Endothelial cell of umbilical vein (primary cell): ENCODE data around the gene TBC1D8. TPM values are rescaled to one million over a fixed set of nuclear protein-coding genes. Genes with fewer than 3 reads are reported as not detected.

Experiments used
- BruUV-seq: library from RNA; stranded (reverse); fragments of 400-500 nt; replicated peaks from 2 replicates; lab custom pipeline; 2021; lab: Mats Ljungman, UMichigan
- CTCF ChIA-PET: fragments of 300-600, 350-600 bp; sonication (Branson Sonifier 250); formaldehyde crosslinking; loops from one replicate; lab custom pipeline; 2021; ENCODE audit warnings: antibody characterized with exemption, inconsistent platforms; lab: Charles Lee
- POLR2A ChIA-PET: fragments of 300-600, 350-600 bp; sonication (Branson Sonifier 250); formaldehyde crosslinking; loops from one replicate; lab custom pipeline; 2021; ENCODE audit warnings: antibody characterized with exemption, inconsistent platforms; lab: Charles Lee
- DNase-seq: peaks from one replicate; pipeline ENCODE4 v3.0.0-alpha.2; 2011; ENCODE audit warnings: low read depth, low spot score
- FAIRE-seq: peaks from 2 replicates; lab custom pipeline; 2011; peaks lifted over from hg19 to GRCh38; lab: Jason Lieb, UNC
- H2AFZ ChIP-seq: 2 replicates; pipeline ENCODE4 v1.6.0; 2012; ENCODE audit warnings: low read depth, low read length, control low read depth, inconsistent platforms
- H3K27ac ChIP-seq: 2 replicates; pipeline ENCODE4 v1.5.1; 2011; ENCODE audit warnings: low read depth, mild to moderate bottlenecking, control low read depth, low read length, moderate library complexity; ENCODE audit not compliant: insufficient read depth
- H3K27me3 ChIP-seq, 2 experiments: 2 replicates each; pipeline versions ENCODE4 v1.6.0 to v1.6.1; 2011; ENCODE audit warnings: low read length in 2 of 2, mixed read lengths in 1 of 2; ENCODE audit not compliant: control insufficient read depth in 2 of 2, insufficient read depth in 2 of 2
- H3K36me3 ChIP-seq, 2 experiments: 2 replicates in 1 of 2; 3 replicates in 1 of 2; pipeline ENCODE4 v1.5.1; 2011; ENCODE audit warnings: low read length in 2 of 2, mild to moderate bottlenecking in 1 of 2, moderate library complexity in 1 of 2; ENCODE audit not compliant: control insufficient read depth in 2 of 2, insufficient read depth in 2 of 2; ENCODE audit errors: extremely low read depth in 1 of 2
- H3K4me1 ChIP-seq: 3 replicates; pipeline ENCODE4 v1.5.1; 2011; ENCODE audit warnings: mild to moderate bottlenecking, low read length; ENCODE audit not compliant: control insufficient read depth, insufficient read depth; ENCODE audit errors: extremely low read depth
- H3K4me2 ChIP-seq: 2 replicates; pipeline ENCODE4 v1.6.1; 2011; ENCODE audit warnings: low read length, control low read depth, mixed read lengths; ENCODE audit not compliant: insufficient read depth
- H3K4me3 ChIP-seq, 3 experiments: fragments of 200-600 bp in 1 of 3; sonication (generic), shearing (Covaris generic) in 1 of 3; replicated peaks in 1 of 3; 2 replicates each; pipeline ENCODE4 v1.5.1; 2011 to 2016; ENCODE audit warnings: control low read depth in 3 of 3, low read length in 3 of 3, mild to moderate bottlenecking in 2 of 3, inconsistent platforms in 1 of 3, low read depth in 1 of 3, moderate library complexity in 1 of 3; ENCODE audit not compliant: insufficient read depth in 1 of 3
- H3K79me2 ChIP-seq: 2 replicates; pipeline ENCODE4 v1.6.0; 2012; ENCODE audit warnings: low read length, inconsistent platforms; ENCODE audit not compliant: control insufficient read depth, insufficient read depth
- H3K9ac ChIP-seq: replicated peaks from 2 replicates; pipeline ENCODE3; 2011; ENCODE audit warnings: low read length, control low read depth; ENCODE audit not compliant: insufficient read depth; ENCODE audit errors: extremely low read depth
- H3K9me1 ChIP-seq: replicated peaks from 3 replicates; pipeline ENCODE4 v1.6.0; 2011; ENCODE audit warnings: mild to moderate bottlenecking, low read length; ENCODE audit not compliant: control insufficient read depth, insufficient read depth; ENCODE audit errors: extremely low read depth
- H3K9me3 ChIP-seq: replicated peaks from 2 replicates; pipeline ENCODE4 v1.5.1; 2012; ENCODE audit warnings: low read length, inconsistent platforms; ENCODE audit not compliant: control insufficient read depth, insufficient read depth
- H4K20me1 ChIP-seq: replicated peaks from 2 replicates; pipeline ENCODE3; 2011; ENCODE audit warnings: mild to moderate bottlenecking, low read length; ENCODE audit not compliant: control insufficient read depth, insufficient read depth; ENCODE audit errors: extremely low read depth
- FOS ChIP-seq: IDR thresholded peaks from 2 replicates; pipeline ENCODE4 v1.6.1; 2011; ENCODE audit warnings: mild to moderate bottlenecking, low read length, moderate library complexity, borderline replicate concordance; ENCODE audit not compliant: insufficient read depth
- GATA2 ChIP-seq: IDR thresholded peaks from 2 replicates; pipeline ENCODE4 v1.7.0; 2011; ENCODE audit warnings: low read depth, mild to moderate bottlenecking, moderate library complexity, mixed read lengths, low read length; ENCODE audit not compliant: insufficient read length, insufficient read depth
- JUN ChIP-seq: IDR thresholded peaks from 2 replicates; pipeline ENCODE4 v1.6.1; 2011; ENCODE audit warnings: borderline replicate concordance, low read depth; ENCODE audit not compliant: insufficient read length, insufficient read depth
- POLR2AphosphoS5 ChIP-seq: IDR thresholded peaks from 2 replicates; pipeline ENCODE4 v1.6.1; 2012; ENCODE audit warnings: low read depth, mild to moderate bottlenecking, control low read depth, low read length, moderate library complexity; ENCODE audit not compliant: insufficient read depth
- dilution Hi-C: fragments of 300-500 bp; cut with MboI; formaldehyde crosslinking; loops from one replicate; pipeline ENCODE4 v1.15.0; 2019; ENCODE audit warnings: low sequenced_read_pairs; ENCODE audit not compliant: extremely low pct_ligation_motif_present
- intact Hi-C: fragments of 100-400 bp; cut with micrococcal nuclease; formaldehyde crosslinking; loops from one replicate; pipeline ENCODE4 v1.10.0; 2022
- polyA plus RNA-seq, 4 experiments: library from polyadenylated mRNA; depleted of rRNA in 3 of 4; stranded (reverse) in 3 of 4; unstranded in 1 of 4; fragments of >200 nt; gene quantifications; 2 replicates each; pipeline versions ENCODE4 v1.2.1 to v1.2.3, GENCODE V29; 2011 to 2012; ENCODE audit warnings: missing spikeins in 1 of 4
- total RNA-seq: library from RNA; stranded (reverse); gene quantifications from 2 replicates; pipeline ENCODE4 v1.2.3, GENCODE V29; 2021

The TBC1D8 gene
- total and polyA plus RNA-seq, 2 donors (not counting 3 experiments of a cell fraction or from before 2014, with no cell fraction given): 28.5 to 32.1 TPM

- peak; percentile 75 for FAIRE-seq
- Histone ChIP-seq H3K9ac (no peak overlapping the region), H3K4me3 (no peak overlapping the region), H4K20me1 (no peaks in the 10 kb centered on the region), H3K36me3 (no peaks in the 10 kb centered on the region), H3K9me3 (no peaks in the 10 kb centered on the region), H3K79me2 (no peaks in the 10 kb centered on the region), H3K9me1 (no peaks in the 10 kb centered on the region), H2AFZ (peak overlapping the region; percentile 7), H3K4me2 (no peak overlapping the region), H3K27ac (no peak overlapping the region), H3K27me3 (no peaks in the 10 kb centered on the region), H3K4me1 (peaks cover 14% of the 10 kb centered on the region)
- BruUV-seq: no TSS peak
- dilution Hi-C loops: loop anchor here (25.0 kb wide), 1 partner anchor 163 kb away; no protein-coding TSS in a partner anchor
- TF ChIP-seq GATA2 (no peak), FOS (peak; percentile 82)
- ChIA-PET CTCF (interaction anchor here (0.5 to 9.8 kb wide), 5 partner anchors 12 to 165 kb away, joined by 3 to 162 read pairs (median 3); no protein-coding TSS in a partner anchor), POLR2A (no interaction called here)
- intact Hi-C loops: no loop called here
- DNase-seq: peak; percentile 74
Observed at GRCh38 chr2:101200676-101201075, 49.5 kb upstream of the TBC1D8 start.

DNA sequence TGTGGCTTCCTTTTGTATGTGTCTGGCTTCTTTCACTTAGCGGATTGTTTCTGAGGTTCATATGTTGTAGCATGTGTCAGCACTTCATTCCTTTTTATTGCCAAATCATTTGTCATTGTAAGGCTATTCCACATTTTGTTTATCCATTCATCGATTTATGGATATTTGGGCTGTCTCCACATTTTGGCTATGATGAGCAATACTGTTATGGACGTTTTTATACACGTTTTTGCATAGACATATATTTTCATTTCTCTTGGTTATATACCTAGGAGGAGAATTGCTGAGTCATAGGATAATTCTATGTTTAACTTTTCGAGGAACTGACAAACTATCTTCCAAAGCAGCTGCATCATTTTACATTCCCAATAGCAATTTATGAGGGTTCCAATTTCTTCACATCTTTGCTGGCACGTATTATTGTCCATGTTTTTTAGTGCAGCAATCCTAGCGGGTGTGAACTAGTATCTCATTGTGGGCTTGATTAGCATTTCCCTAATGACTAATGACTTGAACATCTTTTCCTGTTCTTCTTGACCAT lies 48.1 kb upstream of the TBC1D8 start:
- no peaks in the 10 kb centered on the region for H3K9me3 ChIP-seq
- no peaks in the 10 kb centered on the region for H3K79me2 ChIP-seq
- H3K9me1 ChIP-seq: no peaks in the 10 kb centered on the region
- dilution Hi-C loops (no loop called here), intact Hi-C loops (no loop called here)
- DNase-seq: peak; percentile 42
- ChIA-PET POLR2A (no interaction called here), CTCF (interaction anchor here (9.8 kb wide), 1 partner anchor 163 kb away, joined by 162 read pairs; no protein-coding TSS in a partner anchor)
- H3K4me3 ChIP-seq: no peak overlapping the region
- no peak for FAIRE-seq
- no peaks in the 10 kb centered on the region for H4K20me1 ChIP-seq
- no peaks in the 10 kb centered on the region for H3K36me3 ChIP-seq
- H3K4me2 ChIP-seq: no peak overlapping the region
- H3K27me3 ChIP-seq: no peaks in the 10 kb centered on the region
- TF ChIP-seq JUN (no peak), POLR2AphosphoS5 (peak; percentile 21)
- no peak overlapping the region for H3K27ac ChIP-seq
- no TSS peak for BruUV-seq
- H3K9ac ChIP-seq: no peak overlapping the region
- peaks cover 14% of the 10 kb centered on the region for H3K4me1 ChIP-seq
- H2AFZ ChIP-seq: peak overlapping the region; percentile 44
